C4-2B (cell line): Measurements from ENCODE around the gene UCP3.

Experiments
- H3K27ac ChIP-seq: fragments of 450-650 bp; 2 replicates; pipeline ENCODE4 v1.5.1; 2017
- CTCF ChIP-seq: fragments of 450-650 bp; conservative IDR thresholded peaks from 2 replicates; pipeline ENCODE4 v1.5.1; 2017; ENCODE audit warnings: mild to moderate bottlenecking
- ZFX ChIP-seq: fragments of 450-650 bp; IDR thresholded peaks from 2 replicates; pipeline ENCODE4 v1.6.1; 2017

The UCP3 gene

GRCh38 chr11:73972187-73972586 is 36.7 kb downstream of the UCP3 start:
- H3K27ac ChIP-seq = no peak overlapping the region
- TF ChIP-seq ZFX (no peak), CTCF (no peak)

- H3K27ac ChIP-seq = no peak overlapping the region
- no peak for TF ChIP-seq CTCF
- no peak for TF ChIP-seq ZFX
Measured at GRCh38 chr11:73971175-73971719, 37.6 kb downstream of the UCP3 start.

DNA sequence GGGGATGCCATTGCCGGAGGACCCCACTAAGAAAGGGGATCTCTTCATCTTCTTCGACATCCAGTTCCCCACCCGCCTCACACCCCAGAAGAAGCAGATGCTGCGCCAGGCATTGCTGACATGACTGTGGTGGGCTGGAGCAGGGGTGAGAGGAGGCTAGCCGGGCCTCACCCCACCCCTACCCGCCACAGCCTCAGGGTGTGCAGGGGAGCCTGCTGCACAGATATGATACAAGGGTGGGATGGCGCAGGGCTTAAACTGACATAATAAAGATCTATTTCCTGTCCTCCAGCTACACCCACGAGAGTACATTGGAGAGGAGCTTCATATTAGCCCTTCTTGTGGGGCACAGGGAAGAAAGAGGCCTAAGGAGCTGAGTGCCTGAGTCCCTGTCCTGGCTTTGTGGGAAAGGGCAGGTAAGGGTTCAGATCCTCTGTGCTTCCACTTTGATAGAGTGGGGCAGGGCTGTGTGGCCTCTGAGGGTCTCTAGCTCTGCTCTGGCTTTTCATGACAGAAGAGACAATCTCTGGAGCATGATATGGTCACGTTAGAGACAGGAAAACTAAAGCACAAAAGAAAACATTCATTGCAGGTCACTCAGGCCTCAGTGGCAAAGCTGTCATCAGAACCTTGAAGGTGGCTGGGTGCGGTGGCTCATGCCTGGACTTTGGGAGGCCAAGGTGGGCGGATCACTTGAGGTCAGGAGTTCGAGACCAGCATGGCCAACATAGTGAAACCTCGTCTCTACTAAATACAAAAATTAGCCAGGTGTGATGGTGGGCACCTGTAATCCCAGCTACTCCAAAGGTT is 38.7 kb downstream of the UCP3 start:
- H3K27ac ChIP-seq = no peak overlapping the region
- TF ChIP-seq ZFX = no peak
- TF ChIP-seq CTCF = no peak

- TF ChIP-seq CTCF (no peak), ZFX (no peak)
- H3K27ac ChIP-seq = no peak overlapping the region
Measured at GRCh38 chr11:73969091-73969490, 39.8 kb downstream of the UCP3 start.

- no peak overlapping the region for H3K27ac ChIP-seq
- no peak for TF ChIP-seq CTCF
- TF ChIP-seq ZFX = no peak
Measured at GRCh38 chr11:73968356-73968966, 40.4 kb downstream of the UCP3 start.

DNA sequence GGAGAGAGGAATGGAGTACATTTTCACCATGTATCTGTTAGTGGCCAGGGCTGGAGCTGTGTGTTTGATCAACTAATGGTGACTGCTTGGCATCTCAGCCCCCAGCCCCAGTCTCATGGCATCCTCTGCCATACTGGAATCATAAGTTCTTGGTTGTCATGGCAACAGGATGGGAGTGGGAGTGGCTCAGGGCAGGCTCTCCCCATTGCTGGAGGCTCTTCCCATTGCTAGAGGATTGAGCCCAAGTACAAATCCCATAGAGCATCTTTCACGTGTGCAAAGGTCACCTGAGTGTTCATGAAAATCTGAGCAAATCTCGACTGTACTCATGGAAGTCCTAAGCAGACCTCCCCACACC is 43.1 kb downstream of the UCP3 start:
- H3K27ac ChIP-seq = no peak overlapping the region
- no peak for TF ChIP-seq CTCF
- TF ChIP-seq ZFX = no peak

DNA sequence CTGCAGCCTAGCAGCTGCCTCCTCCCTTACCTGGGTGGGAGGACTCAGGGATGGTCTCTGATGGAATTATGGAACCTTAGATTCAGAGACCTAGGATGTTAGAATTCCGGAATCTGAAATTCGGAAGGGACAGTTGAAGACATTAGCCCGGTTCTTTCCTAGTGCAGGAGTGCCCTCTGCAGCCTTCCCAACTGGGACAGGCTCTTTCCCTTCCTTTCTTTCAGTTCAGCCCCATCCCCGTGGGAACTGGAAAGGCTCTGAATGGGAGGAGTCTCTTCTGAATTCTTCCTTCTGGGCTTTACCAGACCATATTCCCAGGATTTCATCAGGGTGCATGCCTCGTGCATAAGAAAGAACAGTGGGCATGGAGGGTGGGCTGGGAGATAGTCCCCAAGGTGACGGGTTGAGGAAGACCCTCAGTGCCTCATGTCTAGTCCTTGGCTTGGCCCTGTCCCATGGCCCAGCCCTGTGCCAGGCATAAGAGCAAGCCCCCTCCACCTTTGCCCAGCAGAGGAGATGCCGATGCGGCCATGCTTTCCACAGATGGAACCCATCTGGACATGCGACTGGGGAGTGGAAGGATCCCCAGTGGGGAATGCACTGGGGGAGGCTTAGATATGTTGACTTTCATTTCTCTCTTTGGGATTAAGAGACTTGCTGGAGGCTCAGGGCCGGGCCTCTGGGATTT is 43.7 kb downstream of the UCP3 start:
- TF ChIP-seq ZFX (no peak), CTCF (no peak)
- H3K27ac ChIP-seq = no peak overlapping the region
